HG03571 (cell line): ENCODE data around the gene ABHD12.
"Not testable (repeated sequence)": the region's sequence is repeated elsewhere in the genome, so short reads cannot be mapped to it uniquely, and the experiment has no call there.

Experiments used
- ATAC-seq: cut with Tn5 transposase; IDR thresholded peaks from one replicate; pipeline ENCODE4 v1.9.1; 2021; ENCODE audit not compliant: unreplicated experiment

The ABHD12 gene

DNA sequence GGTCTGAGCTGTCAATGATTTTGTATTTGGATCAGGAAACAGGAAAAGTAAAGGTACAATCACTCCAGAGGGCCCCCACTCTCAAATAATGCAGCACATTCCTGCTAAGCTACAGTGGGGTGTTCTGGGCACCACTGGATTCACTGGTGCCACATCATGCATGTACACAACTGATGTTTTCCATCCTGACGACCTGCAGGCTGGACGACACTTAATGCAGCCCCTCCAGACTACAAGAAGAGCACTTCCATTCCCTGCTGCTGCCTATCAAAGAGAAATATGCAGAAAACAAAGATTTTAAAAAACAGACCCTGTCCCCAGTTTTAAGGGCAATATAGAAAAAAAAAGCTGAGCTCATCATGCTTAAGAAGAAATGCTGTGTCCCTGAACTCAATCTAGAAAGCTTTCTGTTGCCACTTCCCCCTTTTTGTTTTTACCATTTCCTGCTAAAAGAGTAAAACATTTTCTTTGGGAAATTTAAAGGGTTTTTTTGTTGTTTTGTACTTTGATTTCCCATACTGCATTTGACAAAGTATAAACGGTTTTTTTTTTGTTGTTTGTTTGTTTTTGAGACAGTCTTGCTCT is 35.5 kb downstream of the ABHD12 start:
- ATAC-seq, result no peak

DNA sequence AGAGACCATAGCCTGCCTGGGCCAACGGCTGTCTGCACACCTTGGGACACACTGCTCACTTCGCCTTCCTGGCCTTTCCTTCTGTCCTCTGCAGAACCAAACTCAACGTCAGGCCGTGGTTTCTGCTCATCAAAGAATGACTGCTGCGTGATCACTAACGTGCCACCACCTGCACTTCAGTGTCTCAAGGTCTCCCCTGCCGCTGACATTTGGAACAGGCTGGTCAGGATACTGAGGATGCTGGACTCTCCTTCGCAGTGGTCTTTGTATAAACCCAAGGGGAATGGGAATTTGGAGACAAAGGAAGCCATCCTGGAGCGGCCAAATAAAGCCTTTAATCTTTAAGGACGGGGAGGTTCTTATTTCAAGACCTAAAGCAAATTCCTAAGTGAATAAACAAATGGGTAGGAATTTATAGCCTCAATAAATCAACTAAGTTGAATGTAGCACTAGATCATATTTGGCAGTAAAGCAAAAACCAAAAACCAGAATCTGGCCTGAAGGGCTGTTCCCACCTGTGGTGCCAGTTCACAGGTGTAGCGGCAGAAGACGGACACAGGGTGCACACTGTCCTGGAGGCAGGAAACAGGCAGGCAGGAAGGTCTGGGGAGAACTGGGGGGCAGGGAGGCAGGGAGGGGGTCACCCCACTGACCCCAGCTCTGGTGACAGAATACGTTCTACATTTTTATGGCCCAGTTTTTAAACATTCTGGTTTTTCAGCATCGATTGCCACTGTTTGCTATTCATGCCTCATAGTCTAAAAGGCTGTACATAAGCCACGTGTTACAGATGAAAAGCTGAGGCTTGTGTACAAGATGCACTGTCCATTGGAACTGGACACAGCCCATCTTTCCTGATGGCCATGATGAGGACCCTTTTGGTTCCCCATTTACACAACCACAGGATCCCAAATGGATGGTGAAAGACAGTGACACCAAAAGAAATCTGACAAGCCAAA is 36.6 kb downstream of the ABHD12 start:
- no peak for ATAC-seq

GRCh38 chr20:25353353-25353746 is 37.3 kb downstream of the ABHD12 start:
- no peak for ATAC-seq

GRCh38 chr20:25352746-25353145 is 37.9 kb downstream of the ABHD12 start:
- ATAC-seq, result no peak

- ATAC-seq, result no peak
These were observed 39.6 kb downstream of the ABHD12 start for GRCh38 chr20:25351024-25351360.

DNA sequence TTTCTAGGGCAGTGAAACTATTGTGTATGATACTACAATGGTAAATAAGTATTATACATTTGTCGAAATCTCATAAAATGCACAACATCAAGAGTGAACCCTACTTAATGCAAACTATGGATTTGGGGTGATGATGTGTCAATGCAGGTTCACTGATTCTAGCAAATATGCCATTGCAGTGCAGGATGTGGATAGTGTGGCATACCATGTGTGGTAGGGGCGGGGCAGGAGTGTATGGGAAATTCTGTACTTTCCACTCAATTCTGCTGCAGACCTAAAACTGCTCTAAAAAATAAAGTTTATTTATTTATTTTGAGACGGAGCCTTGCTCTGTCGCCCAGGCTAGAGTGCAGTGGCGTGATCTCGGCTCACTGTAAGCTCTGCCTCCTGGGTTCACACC is 44.3 kb downstream of the ABHD12 start:
- no peak for ATAC-seq

GRCh38 chr20:25345721-25346120 is 44.9 kb downstream of the ABHD12 start:
- no peak for ATAC-seq

- no peak for ATAC-seq
These were observed 46.0 kb downstream of the ABHD12 start for GRCh38 chr20:25344634-25345033.

DNA sequence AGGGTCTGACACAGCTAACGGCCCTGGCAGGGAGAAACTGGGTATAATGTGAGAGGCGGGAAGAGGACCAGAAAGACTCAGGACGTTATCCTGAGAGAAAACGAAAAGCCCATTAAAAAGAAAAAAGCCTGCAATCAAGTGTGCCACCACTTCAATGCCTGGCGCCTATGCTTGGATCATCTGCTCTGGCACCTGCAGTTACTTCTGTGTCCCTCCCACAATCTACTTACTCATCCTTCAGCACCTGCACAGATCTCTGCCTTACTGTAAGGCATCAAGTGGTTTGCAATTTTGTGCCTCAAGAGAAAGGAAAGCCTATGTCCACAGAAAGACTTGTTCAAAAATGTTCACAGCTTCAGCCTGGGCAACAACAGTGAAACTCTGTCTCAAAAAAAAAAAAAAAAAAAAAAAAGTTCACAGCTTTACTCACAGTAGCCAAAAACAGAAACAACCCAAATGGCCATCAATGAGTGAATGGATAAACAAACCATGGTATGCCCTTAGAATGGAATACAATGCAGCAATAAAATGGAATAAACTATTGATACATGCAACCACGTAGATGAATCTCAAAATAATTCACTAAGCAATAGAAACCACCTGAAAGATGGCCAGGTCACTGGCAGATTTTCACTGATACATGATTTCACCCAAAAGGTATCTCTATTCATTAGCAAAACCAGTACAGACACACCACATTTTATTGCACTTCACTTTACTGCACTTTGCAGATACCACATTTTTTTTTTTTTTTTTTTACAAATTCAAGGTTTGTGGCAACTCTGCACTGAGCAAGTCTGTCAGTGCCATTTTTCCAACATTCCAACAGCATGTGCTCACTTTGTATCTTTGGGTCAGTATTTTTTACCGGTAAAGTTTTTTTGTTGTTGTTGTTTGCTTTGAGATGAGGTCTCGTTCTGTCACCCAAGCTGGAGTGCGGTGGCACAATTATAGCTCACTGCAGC is 48.6 kb downstream of the ABHD12 start:
- no peak for ATAC-seq

GRCh38 chr20:25340380-25340779 is 50.3 kb downstream of the ABHD12 start:
- ATAC-seq, result no peak

DNA sequence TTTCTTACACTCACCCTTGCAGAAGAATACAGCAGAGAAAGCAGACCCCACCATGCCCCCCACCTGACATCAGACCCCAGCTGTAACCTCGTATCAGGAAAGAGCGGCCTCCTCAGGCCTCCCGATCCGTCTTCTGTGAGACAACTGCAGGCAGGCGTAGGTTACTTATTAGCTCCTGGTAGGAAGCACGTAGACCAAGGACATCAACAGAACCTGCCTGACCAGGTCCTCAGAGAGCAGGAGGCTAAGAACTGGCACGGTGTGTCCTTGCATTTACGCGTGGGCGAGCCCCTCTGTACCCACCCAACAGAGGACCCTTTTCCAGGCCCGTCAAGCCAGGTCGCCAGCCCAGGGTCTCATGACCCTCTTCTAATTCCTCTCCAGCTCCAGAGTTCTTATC is 51.0 kb downstream of the ABHD12 start:
- ATAC-seq, result no peak

GRCh38 chr20:25338112-25339023 is 52.3 kb downstream of the ABHD12 start:
- no peak for ATAC-seq

GRCh38 chr20:25336561-25337422 is 53.8 kb downstream of the ABHD12 start:
- no peak for ATAC-seq

DNA sequence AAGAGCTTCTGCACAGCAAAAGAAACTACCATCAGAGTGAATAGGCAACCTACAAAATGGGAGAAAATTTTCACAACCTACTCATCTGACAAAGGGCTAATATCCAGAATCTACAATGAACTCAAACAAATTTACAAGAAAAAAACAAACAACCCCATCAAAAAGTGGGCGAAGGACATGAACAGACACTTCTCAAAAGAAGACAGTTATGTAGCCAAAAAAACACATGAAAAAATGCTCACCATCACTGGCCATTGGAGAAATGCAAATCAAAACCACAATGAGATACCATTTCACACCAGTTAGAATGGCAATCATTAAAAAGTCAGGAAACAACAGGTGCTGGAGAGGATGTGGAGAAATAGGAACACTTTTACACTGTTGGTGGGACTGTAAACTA is 55.7 kb downstream of the ABHD12 start:
- not testable (repeated sequence) for ATAC-seq

- no peak for ATAC-seq
These were observed 61.6 kb downstream of the ABHD12 start for GRCh38 chr20:25328954-25329498.

- no peak for ATAC-seq
These were observed 63.0 kb downstream of the ABHD12 start for GRCh38 chr20:25327521-25328235.

DNA sequence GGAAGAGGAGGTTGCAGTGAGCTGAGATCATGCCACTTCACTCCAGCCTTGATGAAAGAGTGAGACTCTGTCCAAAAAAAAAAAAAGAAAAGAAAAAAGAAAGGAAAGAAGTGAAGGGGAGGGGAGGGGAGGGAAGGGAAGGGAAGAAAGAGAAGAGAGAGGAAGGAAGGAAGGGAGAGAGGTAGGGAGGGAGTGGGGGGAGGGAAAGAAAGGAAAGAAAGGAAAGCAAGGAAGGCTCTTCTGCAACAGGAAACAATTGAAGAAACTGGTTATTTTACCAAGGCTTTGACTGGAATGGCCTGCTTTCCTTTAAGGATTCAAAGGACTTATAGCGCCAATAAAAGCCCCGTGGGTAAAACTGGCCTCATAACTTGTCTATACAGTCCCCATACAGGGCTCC is 64.6 kb downstream of the ABHD12 start:
- no peak for ATAC-seq

DNA sequence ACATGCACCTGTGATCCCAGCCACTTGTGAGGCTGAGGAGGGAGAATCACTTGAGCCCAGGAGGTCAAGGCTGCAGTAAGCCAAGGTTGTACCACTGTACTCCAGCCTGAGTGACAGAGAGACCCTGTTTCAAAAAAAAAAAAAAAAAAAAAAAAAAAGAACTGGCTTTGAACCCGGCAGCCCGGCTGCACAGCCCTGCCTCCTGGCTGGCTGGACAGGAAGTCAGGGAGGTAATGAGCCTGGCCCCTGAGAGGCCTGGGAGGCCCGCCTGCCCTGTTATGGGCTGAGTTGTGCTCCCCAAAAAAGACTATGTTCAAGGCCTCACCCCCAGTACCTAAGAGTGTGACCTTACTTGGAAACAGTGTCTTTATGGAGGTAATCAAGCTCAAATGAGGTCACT is 65.6 kb downstream of the ABHD12 start:
- ATAC-seq, result no peak

DNA sequence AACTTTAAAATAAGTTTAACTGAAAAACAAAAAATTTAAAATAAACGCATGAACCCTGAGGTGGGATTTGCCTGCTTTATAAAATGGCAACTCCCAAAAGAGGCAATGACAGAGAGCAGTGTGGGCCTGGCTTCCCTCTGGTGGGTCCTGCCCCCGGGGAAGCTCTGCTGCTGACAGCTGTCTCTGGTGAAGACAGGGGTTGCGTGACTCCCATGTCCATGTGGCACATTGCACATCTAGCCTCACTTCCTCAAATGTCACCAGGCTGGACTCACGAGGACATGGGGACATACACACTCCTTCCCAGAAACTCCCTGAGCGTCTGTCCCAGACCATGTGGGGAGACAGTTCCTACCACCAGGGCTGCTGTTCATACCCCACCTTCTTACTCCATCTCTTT is 66.2 kb downstream of the ABHD12 start:
- ATAC-seq, result no peak
